A549 (cell line): Measurements from ENCODE around the gene CCDC73. TPM values are rescaled to one million over a fixed set of nuclear protein-coding genes. Genes with fewer than 3 reads are reported as not detected.

Experiments used
- ATAC-seq, 2 experiments: fragments of 200-7000 bp in 1 of 2; fragments of >200 bp in 1 of 2; cut with Nextera tagmentation in 1 of 2; cut with Tn5 transposase in 1 of 2; 3 replicates each; pipeline versions ENCODE4 v1.8.0 to v1.9.1; 2018 to 2020; ENCODE audit warnings: mild to moderate bottlenecking in 1 of 2, moderate library complexity in 1 of 2
- CTCF ChIA-PET: fragments of 300-600 bp; sonication (Branson Sonifier 250); formaldehyde crosslinking; extraction: SDS; loops from one replicate; lab custom pipeline; 2021; ENCODE audit warnings: antibody characterized with exemption, inconsistent platforms; lab: Yijun Ruan, JAX
- POLR2A ChIA-PET: fragments of 350-600 bp; formaldehyde crosslinking; extraction: SDS; loops from one replicate; lab custom pipeline; 2021; ENCODE audit warnings: antibody characterized with exemption, inconsistent platforms; lab: Yijun Ruan, JAX
- DNase-seq, 2 experiments: peaks; one replicate each; pipeline versions ENCODE4 v3.0.0 to v3.0.0-alpha.2; 2011 to 2016; ENCODE audit warnings: low read depth in 1 of 2, low spot score in 1 of 2
- FAIRE-seq: peaks from 2 replicates; lab custom pipeline; 2011; peaks lifted over from hg19 to GRCh38; lab: Jason Lieb, UNC
- H3K27ac ChIP-seq, 2 experiments: fragments of >200 bp; sonication (Bioruptor Twin); formaldehyde crosslinking; 3 replicates each; pipeline ENCODE4 v1.5.1; 2016 to 2017
- H3K4me1 ChIP-seq: fragments of >200 bp; sonication (Bioruptor Twin); formaldehyde crosslinking; 3 replicates; pipeline ENCODE4 v1.6.1; 2016
- H3K4me2 ChIP-seq: fragments of >200 bp; sonication (Bioruptor Twin); formaldehyde crosslinking; 3 replicates; pipeline ENCODE4 v1.6.1; 2016
- H3K4me3 ChIP-seq: fragments of >200 bp; sonication (Bioruptor Twin); formaldehyde crosslinking; 3 replicates; pipeline ENCODE4 v1.5.1; 2016
- H3K9me3 ChIP-seq: fragments of >200 bp; sonication (Bioruptor Twin); formaldehyde crosslinking; 3 replicates; pipeline ENCODE4 v1.6.1; 2016
- BHLHE40 ChIP-seq: IDR thresholded peaks from 2 replicates; pipeline ENCODE4 v1.6.1; 2012; ENCODE audit warnings: low read depth, low read length, inconsistent platforms
- CEBPB ChIP-seq, 2 experiments: fragments of >200 bp in 1 of 2; sonication (Bioruptor Twin) in 1 of 2; formaldehyde crosslinking in 1 of 2; IDR thresholded peaks; 2 replicates each; pipeline ENCODE4 v1.6.1; 2012 to 2016
- CHD2 ChIP-seq: fragments of 150-350 bp; IDR thresholded peaks from 2 replicates; pipeline ENCODE4 v1.6.1; 2014; ENCODE audit warnings: low read length; ENCODE audit not compliant: partially characterized antibody
- EP300 ChIP-seq, 2 experiments: fragments of >200 bp; sonication (Bioruptor Twin); formaldehyde crosslinking; IDR thresholded peaks; 2 replicates in 1 of 2; 3 replicates in 1 of 2; pipeline ENCODE4 v1.6.1; 2016 to 2017
- FOSB ChIP-seq: fragments of 250-450 bp; sonication (Bioruptor Pico); IDR thresholded peaks from 2 replicates; pipeline ENCODE4 v1.5.0; 2020; ENCODE audit warnings: mild to moderate bottlenecking, moderate library complexity
- FOSL2 ChIP-seq, 2 experiments: fragments of 450-650 bp in 1 of 2; fragments of >200 bp in 1 of 2; sonication (Bioruptor Twin) in 1 of 2; formaldehyde crosslinking; IDR thresholded peaks; 2 replicates each; pipeline versions ENCODE4 v1.5.0 to v1.6.1; 2016 to 2020; ENCODE audit warnings: mild to moderate bottlenecking in 1 of 2, moderate library complexity in 1 of 2
- GATA3 ChIP-seq: IDR thresholded peaks from 2 replicates; pipeline ENCODE4 v1.6.1; 2012; ENCODE audit warnings: borderline replicate concordance
- HDAC2 ChIP-seq: fragments of 200-600 bp; sonication (generic); IDR thresholded peaks from 2 replicates; pipeline ENCODE4 v1.6.1; 2016
- HEYL ChIP-seq: fragments of 250-450 bp; sonication (Bioruptor Pico); IDR thresholded peaks from 2 replicates; pipeline ENCODE4 v1.8.0; 2021; ENCODE audit warnings: mild to moderate bottlenecking, moderate library complexity
- HOXB5 ChIP-seq: fragments of 250-450 bp; sonication (Bioruptor Pico); IDR thresholded peaks from 2 replicates; pipeline ENCODE4 v1.5.0; 2020; ENCODE audit warnings: mild to moderate bottlenecking, moderate library complexity
- JUNB ChIP-seq: fragments of >200 bp; sonication (Bioruptor Twin); formaldehyde crosslinking; IDR thresholded peaks from 2 replicates; pipeline ENCODE4 v1.6.1; 2016
- MAZ ChIP-seq: fragments of 150-350 bp; IDR thresholded peaks from 2 replicates; pipeline ENCODE4 v1.6.1; 2014; ENCODE audit warnings: antibody characterized with exemption, low read depth, low read length, borderline replicate concordance
- NFE2L2 ChIP-seq: fragments of 150-350 bp; conservative IDR thresholded peaks from 2 replicates; pipeline ENCODE4 v1.6.1; 2014; ENCODE audit warnings: low read length
- NPAS2 ChIP-seq: fragments of 250-450 bp; sonication (Bioruptor Pico); IDR thresholded peaks from 2 replicates; pipeline ENCODE4 v1.8.0; 2022; ENCODE audit warnings: mild to moderate bottlenecking, moderate library complexity, borderline replicate concordance
- NR3C1 ChIP-seq: fragments of >200 bp; sonication (Bioruptor Twin); formaldehyde crosslinking; IDR thresholded peaks from 3 replicates; pipeline ENCODE4 v1.6.1; 2017
- PBX3 ChIP-seq: IDR thresholded peaks from 2 replicates; pipeline ENCODE4 v1.6.1; 2012
- POLR2AphosphoS2 ChIP-seq: conservative IDR thresholded peaks from 2 replicates; pipeline ENCODE4 v1.6.1; 2012; ENCODE audit warnings: low read length, improper control_type of control experiment, inconsistent platforms
- RAD21 ChIP-seq, 2 experiments: fragments of >200 bp in 1 of 2; sonication (Bioruptor Twin) in 1 of 2; formaldehyde crosslinking in 1 of 2; IDR thresholded peaks in 1 of 2; conservative IDR thresholded peaks in 1 of 2; 2 replicates in 1 of 2; 3 replicates in 1 of 2; pipeline ENCODE4 v1.6.1; 2012 to 2018; ENCODE audit warnings: inconsistent platforms in 1 of 2
- RCOR1 ChIP-seq: fragments of 150-350 bp; IDR thresholded peaks from 2 replicates; pipeline ENCODE4 v1.6.1; 2014; ENCODE audit warnings: antibody characterized with exemption, low read length, low read depth
- TFCP2L1 ChIP-seq: fragments of 250-450 bp; sonication (Bioruptor Pico); IDR thresholded peaks from 2 replicates; pipeline ENCODE4 v1.5.0; 2021; ENCODE audit warnings: mild to moderate bottlenecking
- ZFP36 ChIP-seq: fragments of 450-650 bp; IDR thresholded peaks from 2 replicates; pipeline ENCODE4 v1.6.1; 2014; ENCODE audit warnings: borderline replicate concordance; ENCODE audit not compliant: partially characterized antibody
- ZSCAN20 ChIP-seq: fragments of 250-450 bp; sonication (Bioruptor Pico); IDR thresholded peaks from 2 replicates; pipeline ENCODE4 v1.8.0; 2022; ENCODE audit warnings: mild to moderate bottlenecking, moderate library complexity
- WGBS: methylation state at CpG from one replicate; pipeline ENCODE4 v1.1.6; 2017; ENCODE audit errors: missing lambda C conversion rate; 5-methylcytosine and 5-hydroxymethylcytosine counted together
- polyA plus RNA-seq, 4 experiments: library from polyadenylated mRNA; depleted of rRNA in 3 of 4; stranded (reverse); fragments of >200 nt; fragmentation: RNase III in 1 of 4; extraction: RNeasy Plus Mini Kit Qiagen cat#74134 plus additional on column Dnase treatment in 1 of 4; gene quantifications; 2 replicates in 3 of 4; 3 replicates in 1 of 4; pipeline ENCODE4 v1.2.3, GENCODE V29; 2011 to 2017
- TF ChIP-seq, protein P1 (sequence below): fragments of 250-450 bp; sonication (Bioruptor Pico); IDR thresholded peaks from 2 replicates; pipeline ENCODE4 v1.5.0; 2020; ENCODE audit warnings: low read depth, mild to moderate bottlenecking, moderate library complexity

The CCDC73 gene
- polyA plus RNA-seq, 2 of the 4 experiments (the other 2 are of a cell fraction): 0.03 TPM; not detected in 1

GRCh38 chr11:32704261-32704660 lies 90.2 kb downstream of the CCDC73 start (continued):
- TF ChIP-seq RCOR1 (no peak), JUNB (no peak), NPAS2 (CRISPR knock-in tag) (no peak), PBX3 (no peak), NR3C1 (no peak), GATA3 (no peak), NFE2L2 (no peak)

DNA sequence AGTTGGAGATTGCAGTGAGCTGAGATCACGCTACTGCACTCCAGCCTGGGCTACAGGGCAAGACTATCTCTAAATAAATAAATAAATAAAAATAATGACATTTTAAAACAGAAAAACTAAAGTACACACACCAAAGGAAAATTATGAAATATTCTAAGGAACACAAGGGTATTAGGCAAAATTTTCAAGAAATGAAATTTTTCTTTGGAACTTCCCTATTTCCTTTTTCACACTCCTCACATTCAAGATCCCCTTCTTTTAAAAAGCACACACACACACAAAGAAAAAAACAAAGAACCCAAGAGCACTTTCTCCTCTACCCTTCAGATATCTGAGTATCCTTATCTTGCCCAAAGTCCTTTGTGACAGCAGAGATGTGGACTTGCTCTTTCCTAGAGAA lies 92.8 kb downstream of the CCDC73 start:
- Histone ChIP-seq H3K4me1 (peaks cover 18% of the 10 kb centered on the region), H3K27ac (no peak overlapping the region), H3K4me2 (no peak overlapping the region), H3K4me3 (no peak overlapping the region), H3K9me3 (no peaks in the 10 kb centered on the region; the same call in 2 of the 3 replicates)
- TF ChIP-seq FOSB: no peak
- TF ChIP-seq PBX3: no peak
- TF ChIP-seq TFCP2L1: no peak
- no peak for TF ChIP-seq HOXB5 (CRISPR knock-in tag)
- no peak for TF ChIP-seq ZFP36
- TF ChIP-seq NR3C1: no peak
- no peak for TF ChIP-seq GATA3
- TF ChIP-seq JUNB: no peak
- TF ChIP-seq EP300 (IDR thresholded peaks at IDR 0.05): no peak
- TF ChIP-seq CHD2: no peak
- TF ChIP-seq ZSCAN20 (CRISPR knock-in tag): no peak
- TF ChIP-seq BHLHE40: no peak
- no peak for TF ChIP-seq RAD21 (conservative IDR thresholded peaks at IDR 0.05 in 1 of 2, IDR thresholded peaks at IDR 0.05 in 1 of 2)
- TF ChIP-seq, protein P1, sequence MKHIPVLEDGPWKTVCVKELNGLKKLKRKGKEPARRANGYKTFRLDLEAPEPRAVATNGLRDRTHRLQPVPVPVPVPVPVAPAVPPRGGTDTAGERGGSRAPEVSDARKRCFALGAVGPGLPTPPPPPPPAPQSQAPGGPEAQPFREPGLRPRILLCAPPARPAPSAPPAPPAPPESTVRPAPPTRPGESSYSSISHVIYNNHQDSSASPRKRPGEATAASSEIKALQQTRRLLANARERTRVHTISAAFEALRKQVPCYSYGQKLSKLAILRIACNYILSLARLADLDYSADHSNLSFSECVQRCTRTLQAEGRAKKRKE (CRISPR knock-in tag): no peak
- no peak for TF ChIP-seq NPAS2 (CRISPR knock-in tag)
- no peak for TF ChIP-seq CEBPB (IDR thresholded peaks at IDR 0.05)
- no peak for TF ChIP-seq MAZ
- POLR2A ChIA-PET: no interaction called here
- FAIRE-seq (no peak), ATAC-seq (no peak), DNase-seq (no peak)
- CTCF ChIA-PET: no interaction called here
- 88% methylated on average over 1 of the region's 1 CpG for WGBS

- peak overlapping the region; percentile 10 to 45; a peak in 3 of 6 replicates for H3K27ac ChIP-seq
- peak overlapping the region; percentile 71 for H3K4me2 ChIP-seq
- POLR2A ChIA-PET: no interaction called here
- CTCF ChIA-PET: no interaction called here
- TF ChIP-seq HEYL: no peak
- TF ChIP-seq POLR2AphosphoS2: no peak
- no peak for TF ChIP-seq FOSL2 (IDR thresholded peaks at IDR 0.05)
- TF ChIP-seq FOSL2 (CRISPR knock-in tag; IDR thresholded peaks at IDR 0.05): peak; percentile 78
- no peak for TF ChIP-seq HDAC2
- TF ChIP-seq JUNB: 0 out of 2 replicates have a peak, but pooled peaks have one; percentile 22
- TF ChIP-seq GATA3: peak; percentile 32; the same call in 1 of the 2 replicates
- 4% methylated on average over 2 of the region's 2 CpGs for WGBS
- peaks cover 11% of the 10 kb centered on the region; the same call in 2 of the 3 replicates for H3K4me1 ChIP-seq
- ATAC-seq (peak in 1 of 2 experiments; percentile 92; a peak in 3 of 6 replicates), DNase-seq (peak in 1 of 2 experiments; percentile 53), FAIRE-seq (peak; percentile 76)
- H3K4me3 ChIP-seq: no peak overlapping the region
- no peaks in the 10 kb centered on the region for H3K9me3 ChIP-seq
Observed at GRCh38 chr11:32698579-32698978, 95.9 kb downstream of the CCDC73 start.
